NCI-H2107 treated with DMSO at 0.1 percent for 48 hours (cell line): ENCODE data around the gene ETNK2.
"Not testable (repeated sequence)": the region's sequence is repeated elsewhere in the genome, so short reads cannot be mapped to it uniquely, and the experiment has no call there.

Experiments used
- DNase-seq: peaks from one replicate; lab custom pipeline; 2025; ENCODE audit not compliant: unreplicated experiment; lab: John Stamatoyannopoulos, UW

Gene ETNK2

DNA sequence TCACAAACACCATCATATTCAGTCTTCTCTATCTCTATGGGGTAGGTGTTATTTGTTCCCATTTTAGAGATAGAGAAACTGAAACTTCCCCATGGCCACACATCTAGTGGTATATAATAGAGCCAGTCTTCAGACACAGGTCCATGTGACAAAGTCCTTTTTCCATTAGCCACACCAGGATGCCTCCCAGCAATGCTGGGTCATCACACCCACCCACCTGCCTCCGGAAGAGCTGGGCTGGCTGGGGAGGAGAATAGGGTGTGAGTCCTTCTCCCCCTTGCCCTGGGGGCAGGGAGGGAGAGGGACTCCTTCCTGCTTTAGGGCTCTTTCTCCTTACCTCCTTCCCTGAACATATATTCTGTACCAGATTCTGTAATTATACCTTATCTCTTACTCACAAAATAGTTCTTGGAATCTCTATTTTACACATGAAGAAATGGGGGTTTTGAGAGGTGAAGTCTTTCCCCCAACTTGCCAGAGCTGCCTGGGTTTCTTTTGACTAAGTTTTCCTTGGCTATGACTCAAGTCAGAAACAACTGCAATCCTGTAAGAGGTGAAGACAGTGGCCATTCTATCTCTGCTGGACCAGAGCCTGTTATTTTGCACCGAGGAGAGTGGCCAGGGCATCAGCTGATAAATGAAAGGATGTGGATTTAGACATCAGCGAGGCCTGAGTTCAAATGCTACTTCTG lies 49.0 kb downstream of the ETNK2 start:
- no peak for DNase-seq

DNA sequence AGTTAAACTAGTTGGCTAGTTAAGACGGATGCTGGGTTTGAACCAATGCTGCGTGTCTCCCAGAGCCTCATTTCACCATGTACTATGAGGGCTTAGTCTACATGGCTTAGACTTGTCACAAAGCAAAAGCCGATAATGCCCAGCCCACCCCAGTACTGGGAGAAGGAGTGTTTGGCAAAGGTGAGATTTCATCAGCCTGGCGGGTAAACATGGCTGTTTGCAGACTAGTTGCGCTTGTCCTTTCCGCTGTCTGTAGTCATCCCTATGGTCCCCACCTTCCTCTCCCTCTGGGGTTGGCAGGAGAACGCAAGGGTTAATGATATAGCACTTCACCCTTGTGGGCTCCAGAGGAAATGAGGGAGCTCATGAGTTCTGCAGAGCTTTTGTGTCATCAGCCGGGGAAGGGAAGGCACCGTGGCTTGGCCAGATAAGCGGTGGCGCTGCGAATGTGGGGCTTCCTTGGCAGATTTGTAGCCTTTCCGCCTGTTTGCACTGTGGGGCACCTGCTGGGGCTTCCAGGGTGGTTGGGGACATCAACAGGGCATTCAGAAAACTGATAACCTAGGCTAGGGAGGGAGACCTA lies 49.7 kb downstream of the ETNK2 start:
- DNase-seq: no peak

DNA sequence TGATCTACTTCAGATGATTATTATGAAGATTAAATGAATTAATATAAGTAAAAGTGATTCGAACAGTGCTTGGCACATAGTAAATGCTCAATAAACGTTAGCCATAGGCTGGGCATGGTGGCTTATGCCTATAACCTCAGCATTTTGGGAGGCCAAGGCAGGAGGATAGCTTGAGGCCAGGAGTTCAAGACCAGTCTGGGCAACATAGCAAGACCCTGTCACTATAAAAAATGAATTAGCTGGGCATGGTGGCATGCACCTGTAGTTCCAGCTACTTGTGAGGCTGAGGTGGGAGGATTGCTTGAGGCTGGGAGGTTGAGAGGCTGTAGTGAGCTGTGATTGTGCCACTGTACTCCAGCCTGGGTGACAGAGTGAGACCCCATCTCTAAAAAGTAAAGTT lies 52.1 kb downstream of the ETNK2 start:
- DNase-seq: not testable (repeated sequence)

DNA sequence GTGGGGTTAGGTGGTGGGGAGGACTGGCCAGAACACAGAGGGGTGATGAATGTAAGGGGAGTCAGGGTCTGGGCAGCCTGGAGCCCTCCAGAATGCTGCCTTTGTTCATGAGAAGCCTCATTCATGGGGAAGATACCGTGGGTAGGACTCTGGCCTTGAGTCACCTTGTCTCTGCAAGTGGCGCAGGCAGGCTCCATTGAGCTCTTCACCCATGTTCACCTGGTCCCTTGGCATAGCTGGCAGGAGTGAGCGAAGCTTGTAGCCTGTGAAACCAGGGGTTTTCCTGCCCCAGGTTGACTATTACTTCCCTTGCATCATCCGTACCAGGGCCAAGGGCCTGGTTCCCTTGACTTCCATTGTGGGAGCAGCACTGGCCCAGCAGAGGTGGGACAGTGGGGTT lies 53.2 kb downstream of the ETNK2 start:
- DNase-seq: no peak

DNA sequence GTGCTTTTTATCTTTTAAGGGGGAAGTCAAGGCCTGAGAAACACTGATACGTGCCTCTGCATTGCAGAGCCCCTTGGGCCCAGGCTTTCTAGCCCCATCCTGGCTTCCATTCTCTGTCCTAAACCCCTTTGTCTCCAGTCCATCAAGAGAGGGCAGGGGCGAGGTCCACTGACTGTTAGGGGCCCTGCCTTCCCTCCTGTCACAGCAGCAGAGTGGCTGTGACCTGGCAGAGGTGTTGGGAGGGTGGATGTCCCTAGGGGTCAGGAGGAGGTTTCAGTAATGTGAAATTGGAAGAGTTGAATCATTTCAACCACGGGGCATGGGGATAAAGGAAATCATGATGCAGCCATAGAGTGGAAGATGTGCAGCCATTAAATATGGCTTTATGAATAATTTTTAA lies 54.9 kb downstream of the ETNK2 start:
- no peak for DNase-seq

DNA sequence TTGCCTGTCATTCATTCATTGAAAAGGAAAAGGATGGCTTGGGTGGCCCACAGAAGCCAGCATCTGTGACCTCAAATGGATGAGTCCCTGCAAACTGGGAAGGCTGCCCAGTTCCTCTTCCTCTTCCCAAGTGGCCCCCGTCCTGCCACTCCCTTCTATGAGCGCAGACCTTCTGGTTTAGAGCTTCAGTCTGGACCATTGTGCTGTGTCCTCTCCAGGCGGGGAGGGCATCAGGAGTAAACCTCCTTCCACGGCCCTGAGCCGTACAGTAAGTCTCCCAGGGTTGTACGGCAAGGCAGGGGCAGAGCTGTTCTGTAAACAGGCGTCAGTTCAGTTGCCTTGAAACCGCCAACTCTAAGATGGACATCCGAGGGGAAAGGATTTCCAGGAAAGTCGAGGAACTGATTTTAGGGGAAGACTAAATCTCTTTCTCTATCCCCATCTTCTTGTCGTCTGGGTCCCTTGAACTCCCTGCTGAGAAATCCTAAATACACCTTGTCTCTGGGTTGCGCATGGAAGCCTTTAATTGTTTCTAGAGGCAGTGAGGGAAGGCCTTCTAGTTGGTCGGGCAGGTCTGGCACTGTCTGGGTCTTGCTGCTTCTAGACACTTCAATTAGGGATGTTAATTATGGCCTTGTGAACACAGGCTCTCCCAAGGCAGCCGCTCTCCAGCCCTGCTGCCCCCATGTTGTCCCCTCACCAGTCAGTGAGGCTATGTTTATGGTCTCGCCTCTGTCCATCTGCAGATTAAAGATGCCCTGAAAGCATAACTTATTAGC lies 56.8 kb downstream of the ETNK2 start:
- no peak for DNase-seq

DNA sequence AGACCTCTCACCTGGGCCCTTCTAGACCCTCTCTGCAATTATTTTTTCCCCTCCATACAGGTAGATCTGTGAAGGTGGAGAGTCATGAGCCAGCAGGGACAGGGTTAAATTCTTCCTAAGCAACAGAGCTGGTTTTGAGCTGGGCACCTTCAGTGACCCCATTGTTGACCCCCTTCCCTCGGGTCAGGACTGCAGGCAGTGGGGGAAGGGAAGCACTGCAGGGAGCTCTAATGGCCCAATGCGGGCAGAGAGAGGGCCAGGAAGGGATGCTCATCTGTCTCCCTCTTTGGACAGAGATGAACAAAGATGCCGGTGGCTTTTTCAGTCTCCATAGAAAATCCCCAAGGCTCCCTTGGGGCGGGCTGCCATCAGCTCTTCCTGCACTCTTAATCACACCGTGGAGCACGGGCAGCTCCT lies 57.5 kb downstream of the ETNK2 start:
- DNase-seq: no peak

DNA sequence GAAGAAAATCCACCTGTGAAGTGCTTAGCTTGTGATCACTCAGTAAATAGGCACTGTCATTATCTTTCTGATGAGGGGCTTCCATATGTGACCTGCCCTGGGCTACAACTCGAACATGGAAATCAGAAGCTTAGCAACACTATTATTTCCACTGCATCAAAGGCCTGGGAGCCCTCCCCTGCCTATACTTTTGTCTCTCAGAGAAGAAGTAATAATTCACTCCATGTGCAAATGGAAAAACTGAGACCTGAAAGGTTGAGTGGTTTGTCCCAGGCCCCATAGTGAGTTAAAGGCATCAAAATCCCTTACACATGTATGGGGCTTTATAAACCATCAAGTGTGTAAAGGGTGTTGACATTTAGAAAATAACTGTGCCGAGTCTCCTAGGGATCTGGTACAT lies 58.1 kb downstream of the ETNK2 start:
- no peak for DNase-seq

DNA sequence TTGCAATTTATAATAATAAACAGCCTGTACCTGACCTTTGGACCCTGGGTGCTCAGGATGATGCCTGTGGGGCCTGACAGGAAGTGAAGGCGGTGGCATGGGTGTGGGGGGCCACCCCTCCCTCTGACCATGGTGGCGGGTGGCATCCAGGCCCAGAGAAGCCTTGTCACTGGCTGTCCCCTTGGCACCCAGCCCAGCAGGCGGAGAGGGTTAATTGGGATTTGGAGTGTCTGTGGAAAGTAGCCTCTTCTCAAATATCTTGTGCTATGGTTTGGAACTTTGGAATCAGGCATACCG lies 58.5 kb downstream of the ETNK2 start:
- DNase-seq: no peak

DNA sequence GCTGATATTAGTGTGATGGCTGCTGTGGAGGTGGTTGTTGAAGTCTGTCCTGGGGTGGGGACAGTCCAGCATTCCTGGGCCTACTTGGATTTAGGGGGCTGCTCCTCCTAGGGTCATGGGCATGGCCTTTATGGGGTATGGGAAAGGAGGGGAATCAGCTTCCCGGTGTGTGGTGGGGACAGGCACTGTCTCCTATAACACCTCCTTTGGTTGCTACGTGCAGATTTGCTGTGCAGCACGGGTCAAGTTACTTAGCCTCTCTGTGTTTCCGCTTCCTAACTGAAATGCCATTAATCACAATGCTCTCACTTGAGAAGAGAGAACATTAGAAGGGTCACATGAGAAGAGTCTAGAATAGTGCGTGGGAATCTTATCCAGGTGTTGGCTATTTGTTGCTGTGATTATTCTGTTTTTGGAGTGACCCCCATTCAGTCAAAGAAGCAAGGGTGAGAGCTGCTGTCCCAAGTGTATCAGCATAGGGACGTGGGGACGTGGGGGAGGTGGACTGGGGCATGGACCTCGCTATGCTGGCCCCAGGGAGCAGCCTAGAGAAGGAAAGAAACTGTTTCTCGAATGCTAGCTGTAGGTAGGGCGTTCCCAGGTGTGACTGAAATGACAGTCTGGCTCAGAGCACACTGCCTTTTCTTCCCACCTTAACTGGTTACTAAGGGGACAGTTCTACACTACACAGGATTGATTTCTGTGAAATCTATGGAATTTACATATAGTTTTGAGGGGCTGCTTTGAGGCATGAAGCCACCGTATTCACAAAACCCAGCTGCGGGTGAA lies 59.0 kb downstream of the ETNK2 start:
- no peak for DNase-seq

DNA sequence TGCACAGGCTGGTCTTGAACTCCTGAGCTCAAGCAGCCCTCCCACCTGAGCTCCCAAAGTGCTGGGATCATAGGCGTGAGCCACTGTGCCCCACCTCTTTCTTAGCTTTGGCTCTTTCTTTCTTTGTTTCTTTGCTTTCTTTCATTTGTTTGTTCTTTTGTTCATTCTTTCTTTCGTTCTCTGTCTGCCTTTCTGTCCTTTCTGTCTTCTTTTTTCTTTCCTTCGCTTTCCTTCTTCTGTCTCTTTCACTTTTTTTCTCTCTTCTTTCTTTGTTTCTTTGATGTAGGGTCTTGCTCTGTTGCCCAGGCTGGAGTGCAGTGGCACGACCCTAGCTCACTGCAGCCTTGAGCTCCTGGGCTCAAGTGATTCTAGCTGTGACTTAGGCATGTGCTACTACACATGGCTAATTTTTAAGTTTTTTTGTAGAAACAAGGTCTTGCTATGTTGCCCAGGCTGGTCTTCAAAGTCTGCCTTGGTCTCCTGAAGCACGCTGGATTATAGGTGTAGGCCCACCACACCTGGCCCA lies 60.0 kb downstream of the ETNK2 start:
- DNase-seq: no peak

DNA sequence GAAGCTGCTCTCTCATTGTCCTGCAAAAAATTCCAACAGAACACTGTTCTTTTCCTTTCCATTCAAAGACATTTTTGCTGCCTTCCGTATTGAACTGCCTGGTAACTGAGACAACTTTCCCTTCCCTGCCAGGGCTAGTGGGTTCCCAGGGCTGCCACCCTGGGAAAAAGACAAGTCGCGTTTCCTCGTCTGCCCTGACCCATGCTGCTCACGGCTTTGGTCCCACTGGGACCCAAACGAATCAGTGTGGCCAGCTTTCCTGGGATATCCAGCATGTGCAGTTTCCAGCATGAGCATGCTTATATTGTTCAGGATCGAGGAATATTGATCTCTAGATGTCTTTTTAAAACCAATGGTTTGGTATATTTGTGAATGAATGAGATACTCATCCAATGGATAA lies 60.8 kb downstream of the ETNK2 start:
- no peak for DNase-seq

DNA sequence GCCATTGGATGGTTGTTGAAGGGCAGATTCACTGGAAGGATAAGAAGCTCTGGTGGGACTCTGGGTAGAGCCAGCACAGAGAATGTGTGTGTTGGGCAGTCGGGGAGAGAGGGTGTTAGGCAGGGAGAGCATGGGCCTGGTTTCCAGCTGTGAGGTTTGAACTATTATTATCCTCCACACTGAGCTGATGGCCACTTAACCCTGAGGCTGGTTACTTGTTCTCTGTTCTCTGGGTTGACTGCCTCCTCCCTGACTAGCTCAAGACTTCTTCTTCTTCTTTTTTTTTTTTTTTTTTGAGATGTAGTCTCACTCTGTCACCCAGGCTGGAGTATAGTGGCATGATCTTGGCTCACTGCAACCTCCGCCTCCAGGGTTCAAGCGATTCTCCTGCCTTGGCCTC lies 61.7 kb downstream of the ETNK2 start:
- not testable (repeated sequence) for DNase-seq

DNA sequence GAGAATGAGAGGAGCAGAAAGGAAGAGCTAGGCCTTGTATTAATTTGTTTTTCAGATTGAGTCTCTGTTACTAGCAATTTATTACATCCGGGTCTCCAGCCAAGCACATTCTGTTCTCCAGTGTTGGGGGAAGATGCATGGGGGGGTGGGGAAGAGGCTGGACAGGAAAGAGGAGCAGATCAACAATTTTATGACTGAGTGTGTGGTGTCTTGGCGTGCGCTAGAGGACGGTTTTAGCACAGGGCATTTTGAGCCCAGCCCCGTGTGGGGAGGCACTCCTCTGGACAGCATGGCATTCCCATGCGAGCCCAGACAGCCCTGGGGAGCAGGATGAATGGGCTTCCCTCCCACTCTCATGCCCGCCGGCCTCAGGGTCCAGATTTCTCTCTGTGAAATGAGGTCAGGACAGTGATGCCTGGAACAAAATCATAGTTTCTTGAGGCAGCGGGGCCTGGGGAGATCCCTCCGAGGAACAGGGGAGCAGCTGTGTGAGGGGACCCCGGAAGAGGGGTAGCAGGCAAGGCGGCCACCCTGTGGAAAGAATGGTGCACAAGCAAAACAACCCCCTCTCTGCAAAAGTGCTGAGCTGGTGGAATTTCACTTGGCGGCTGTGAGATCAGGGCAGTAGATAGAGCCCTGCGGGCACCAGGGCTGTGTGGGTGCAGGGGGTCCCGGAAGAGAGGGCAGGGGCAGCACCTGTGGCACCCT lies 62.6 kb downstream of the ETNK2 start:
- no peak for DNase-seq

DNA sequence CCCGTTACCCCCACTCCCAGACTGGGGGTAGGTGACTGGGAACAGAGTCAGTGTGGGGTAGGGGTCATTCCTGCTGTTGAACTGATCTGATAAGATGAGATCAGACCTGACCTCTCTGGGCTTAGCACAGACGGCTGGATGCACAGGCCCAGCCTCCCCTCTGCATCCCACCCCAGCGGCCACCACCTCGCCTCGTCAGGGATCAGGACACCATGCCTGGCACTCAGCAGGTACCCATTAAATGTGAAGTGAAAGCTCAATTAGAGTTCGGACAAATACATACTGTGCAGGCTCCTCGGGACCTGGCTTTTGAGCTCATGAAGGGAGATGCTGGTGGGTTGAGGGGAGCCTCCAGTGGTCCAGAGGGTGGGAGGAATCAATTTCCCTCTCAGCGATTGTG lies 63.2 kb downstream of the ETNK2 start:
- DNase-seq: no peak

DNA sequence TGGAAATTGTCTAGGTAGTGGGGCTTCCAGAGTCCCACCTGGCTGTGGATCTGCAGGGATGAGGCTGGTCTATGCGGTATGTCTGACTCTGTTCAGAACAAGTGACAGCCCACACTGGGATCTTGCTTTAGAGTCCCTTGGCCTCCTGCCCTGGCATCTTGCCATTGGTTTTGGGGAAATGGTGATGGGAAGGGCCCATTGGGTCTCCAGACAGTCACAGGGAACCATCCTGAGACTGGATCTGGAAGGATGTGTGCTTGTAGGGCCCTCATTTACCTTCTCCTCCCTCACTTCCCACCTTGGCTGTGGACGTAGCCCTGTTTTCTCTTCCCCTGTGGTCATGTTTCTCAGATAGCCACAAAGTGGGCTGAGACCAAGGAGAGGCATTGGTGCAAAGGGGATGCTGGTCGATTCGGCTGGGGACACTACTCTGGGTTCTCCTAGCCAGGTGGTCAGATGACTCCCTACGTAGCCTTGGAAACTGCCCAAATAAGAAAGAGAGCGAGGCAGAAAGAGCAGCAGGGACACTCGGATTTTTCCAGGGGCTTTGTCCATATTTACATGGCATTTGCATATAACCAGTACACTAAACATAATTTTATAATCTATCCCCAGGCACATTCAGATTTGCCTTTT lies 63.8 kb downstream of the ETNK2 start:
- no peak for DNase-seq

DNA sequence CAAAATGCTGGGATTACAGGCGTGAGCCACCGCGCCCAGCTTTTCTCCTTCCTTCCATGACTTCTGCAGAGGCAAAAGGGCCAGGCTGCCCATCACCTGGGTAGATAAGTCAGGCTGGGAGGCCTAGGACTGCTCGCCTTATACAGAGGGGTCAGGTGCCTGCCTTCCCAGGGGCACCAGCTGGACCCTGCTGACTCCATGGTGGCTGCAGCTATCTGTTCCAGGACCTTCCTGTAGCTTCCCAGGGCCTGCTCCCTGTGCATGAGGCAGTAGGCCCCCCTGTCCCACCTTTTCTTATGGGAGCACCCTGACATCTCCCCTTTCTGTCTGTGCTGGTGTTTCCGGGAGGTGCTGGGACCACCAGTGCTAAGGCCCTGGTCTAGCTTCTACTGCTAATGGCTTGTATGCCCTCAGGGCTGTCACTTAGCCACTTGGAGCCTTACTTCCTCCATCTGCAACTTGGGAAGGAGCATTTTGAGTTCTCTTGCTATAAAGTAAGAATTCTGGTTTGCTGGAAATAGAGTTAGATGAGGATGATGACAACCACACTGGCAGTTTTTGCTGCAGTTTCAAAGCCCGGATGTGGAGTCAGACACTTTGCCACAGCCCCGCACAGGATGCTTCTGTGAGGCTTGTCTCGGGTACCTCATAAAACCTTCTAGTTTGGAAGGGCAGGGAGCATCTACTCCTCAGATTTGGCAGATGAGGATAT lies 64.5 kb downstream of the ETNK2 start:
- DNase-seq: no peak

DNA sequence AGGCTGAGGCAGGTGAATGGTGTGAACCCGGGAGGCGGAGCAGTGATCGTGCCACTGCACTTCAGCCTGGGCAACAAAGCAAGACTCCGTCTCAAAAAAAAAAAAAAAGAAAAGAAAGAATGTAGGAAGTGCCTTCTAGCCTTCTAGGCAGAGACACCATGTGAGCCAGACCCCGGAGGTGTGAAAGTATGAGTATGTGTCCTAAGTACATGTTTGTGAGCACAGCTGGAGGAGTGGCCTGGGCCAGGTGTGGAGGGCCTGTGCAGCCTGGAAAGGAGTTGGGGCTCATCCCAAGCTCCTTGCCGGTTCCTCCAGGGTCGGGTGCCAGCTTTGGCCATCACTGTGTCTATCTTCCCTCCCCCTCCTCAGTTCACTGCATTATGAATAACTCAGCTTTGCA lies 66.0 kb downstream of the ETNK2 start:
- DNase-seq: no peak

DNA sequence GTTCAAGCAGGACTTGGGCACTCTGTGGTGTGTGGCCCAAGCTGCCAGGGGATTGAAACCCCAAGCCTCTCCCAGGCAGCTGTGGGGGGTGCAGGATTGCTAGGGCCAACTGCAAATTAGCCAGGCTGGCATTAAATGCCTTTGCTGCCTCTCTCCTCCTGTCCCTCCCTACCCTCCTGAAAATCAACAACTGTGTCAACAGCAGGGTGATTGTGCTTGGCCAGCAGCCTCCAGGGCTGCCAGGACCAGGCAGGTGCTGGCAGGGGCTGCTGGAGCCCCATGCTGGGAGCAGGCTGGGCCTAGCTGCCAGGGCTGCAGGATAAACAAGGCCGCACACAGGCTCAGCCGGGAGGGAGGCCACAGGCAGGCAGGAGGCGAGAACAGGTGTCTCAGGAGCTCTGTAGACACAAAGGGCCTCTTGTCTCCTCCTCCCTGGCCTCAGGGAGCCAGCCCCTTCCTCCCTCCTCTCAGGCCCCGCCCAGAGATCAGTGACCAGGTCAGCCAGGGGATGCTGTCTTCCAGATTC lies 67.5 kb downstream of the ETNK2 start:
- peak; percentile 96 for DNase-seq

DNA sequence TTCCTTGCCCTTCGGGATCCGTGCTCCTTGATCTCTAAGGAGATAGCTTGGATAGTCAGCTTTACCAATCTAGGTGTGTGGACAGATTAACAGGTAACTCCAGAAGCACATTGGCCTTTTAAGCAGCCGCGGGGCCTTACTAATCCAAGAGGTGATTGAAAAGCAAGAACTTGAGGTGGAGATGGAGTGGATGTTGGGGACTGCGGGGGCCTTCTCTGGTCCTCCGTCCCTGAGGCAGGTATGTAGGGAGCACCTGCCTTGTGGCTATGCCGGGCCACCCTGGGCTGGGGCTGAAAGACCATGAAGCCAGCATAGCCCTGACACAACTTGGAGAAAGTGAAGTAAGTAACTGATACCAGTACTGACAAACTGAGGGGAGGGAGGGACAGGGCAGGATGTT lies 68.4 kb downstream of the ETNK2 start:
- DNase-seq: no peak
